HS-27A (cell line): ENCODE measurements around the gene LEAP2.

Source experiments
- DNase-seq: peaks from one replicate; pipeline ENCODE4 v3.0.0-alpha.2; 2012; ENCODE audit warnings: low read depth, missing footprints

Gene LEAP2, protein sequence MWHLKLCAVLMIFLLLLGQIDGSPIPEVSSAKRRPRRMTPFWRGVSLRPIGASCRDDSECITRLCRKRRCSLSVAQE

DNA sequence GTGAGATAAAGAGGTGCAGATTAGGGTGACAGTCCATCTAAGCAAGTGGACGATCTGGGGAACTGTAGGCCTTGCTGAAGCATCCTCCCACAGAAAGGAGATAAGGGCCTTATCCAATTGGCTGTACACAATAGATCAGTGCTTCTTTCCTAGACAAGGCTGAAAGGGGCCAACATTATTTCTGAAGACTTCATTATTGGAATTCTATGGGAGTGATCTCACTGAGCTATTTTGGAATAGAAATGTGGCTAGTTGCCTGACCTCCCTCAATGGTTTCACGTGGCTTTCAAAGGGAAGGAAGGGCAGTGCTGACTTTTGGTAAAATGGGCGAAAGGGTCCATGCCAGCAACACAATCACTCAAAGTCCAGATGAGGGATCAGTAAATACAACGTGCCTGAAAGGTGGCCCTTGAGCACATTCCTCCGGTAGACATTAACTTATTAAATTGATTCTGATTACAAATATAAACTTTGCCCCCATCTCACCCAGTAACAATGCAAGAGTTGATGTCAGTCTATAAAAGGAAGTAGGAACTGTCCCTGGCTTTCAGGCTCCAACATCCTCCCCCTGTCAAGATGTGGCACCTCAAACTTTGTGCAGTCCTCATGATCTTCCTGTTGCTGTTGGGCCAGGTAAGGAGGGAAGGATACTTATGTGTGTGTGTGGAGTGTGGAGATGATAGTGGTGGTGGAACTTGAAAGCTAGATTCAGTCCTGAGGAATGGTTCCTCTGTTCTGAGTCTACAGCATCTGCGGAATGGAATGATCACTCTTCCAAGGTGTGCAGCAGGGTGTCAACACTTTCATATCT is at the start of gene LEAP2:
TSS of gene LEAP2 (plus strand) at position 550 of the 811 bp plus-strand sequence. CDS start at position 577, 27 bp downstream.
- no peak for DNase-seq

DNA sequence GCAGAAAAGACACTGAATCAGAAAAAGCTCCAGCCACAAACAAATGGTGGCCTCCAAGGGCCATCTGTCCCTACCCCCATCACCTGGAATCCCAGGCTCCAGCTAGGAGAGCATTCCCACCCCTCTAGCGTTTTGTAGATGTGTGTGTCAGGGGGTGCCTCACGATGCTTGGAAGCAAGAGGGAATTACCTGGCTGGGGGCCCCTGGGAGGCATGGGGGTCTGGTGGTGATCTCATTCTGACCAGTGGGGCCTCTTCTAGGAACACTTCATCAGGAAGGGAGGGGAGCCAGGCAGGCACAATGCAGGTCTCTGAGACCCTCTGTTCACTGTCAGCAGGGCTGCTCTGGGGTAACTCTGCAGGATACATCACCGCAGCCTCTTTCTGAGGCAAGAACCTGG is 49.0 kb upstream of the LEAP2 start:
- no peak for DNase-seq

DNA sequence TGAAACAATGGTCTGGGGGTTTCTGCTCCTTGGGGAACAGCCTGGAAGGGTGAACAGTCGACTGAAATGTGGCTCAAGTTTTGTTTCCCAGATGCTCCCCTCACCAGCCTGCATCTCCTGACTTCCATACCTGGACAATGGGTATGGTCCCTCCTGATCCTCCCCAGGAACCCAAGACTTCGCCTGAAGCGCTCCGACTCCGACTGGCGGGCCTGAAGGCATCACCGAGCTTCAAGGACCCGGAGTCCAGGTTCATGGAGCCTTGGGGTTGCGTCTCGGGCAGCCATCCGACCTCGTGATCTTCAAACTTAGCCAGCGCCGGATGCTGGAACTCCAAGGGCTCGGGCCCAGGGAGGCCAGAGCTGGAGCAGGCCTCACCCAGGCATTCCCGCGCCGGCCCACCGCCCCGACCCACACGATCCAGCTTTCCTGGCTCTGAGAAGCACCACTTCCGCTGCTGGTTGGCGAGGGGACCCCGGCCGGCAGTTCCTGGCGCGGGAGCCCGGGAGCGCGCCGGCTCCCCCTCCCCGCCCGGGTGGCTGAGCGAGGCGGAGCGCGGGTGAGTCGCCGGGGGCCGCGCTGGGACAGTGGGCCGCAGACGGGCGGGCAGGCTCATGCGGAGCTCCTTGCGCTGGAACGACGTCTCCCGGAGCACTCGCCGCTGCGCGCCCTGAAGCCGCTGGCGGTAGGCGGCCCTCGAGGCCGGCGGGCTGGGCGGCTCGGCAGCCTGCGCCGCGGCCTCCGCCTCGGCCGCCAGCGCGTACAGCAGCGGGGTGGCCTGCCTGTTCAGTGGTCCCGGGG is 48.2 kb upstream of the LEAP2 start:
- DNase-seq = no peak

DNA sequence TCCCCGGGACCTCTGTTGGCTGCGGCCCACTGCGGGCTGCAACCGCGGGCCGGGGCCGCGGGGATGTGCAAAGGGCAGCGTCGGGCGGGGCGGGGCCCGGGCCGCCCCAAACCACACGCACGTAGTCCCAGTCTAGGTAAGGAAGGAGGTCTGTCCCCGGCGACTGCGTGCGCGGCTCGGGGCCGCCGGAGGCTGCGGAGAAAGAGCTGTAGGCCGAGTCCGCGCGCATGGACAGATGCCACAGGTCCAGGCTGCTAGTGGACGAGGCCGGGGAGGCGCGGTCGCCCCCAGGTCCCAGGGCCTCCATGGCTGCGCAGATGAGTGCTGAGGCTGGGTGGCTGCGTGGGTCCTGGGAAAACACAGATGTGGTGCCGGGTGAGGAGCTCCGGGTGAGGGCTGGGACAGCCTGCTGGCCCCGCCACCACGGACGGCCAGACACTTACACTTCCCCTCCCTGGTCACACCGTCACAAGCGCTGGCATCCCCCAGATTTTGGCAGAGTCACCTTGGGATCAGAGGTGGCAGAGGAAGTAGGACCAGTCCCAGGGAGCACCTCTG is 47.6 kb upstream of the LEAP2 start:
- DNase-seq = no peak

DNA sequence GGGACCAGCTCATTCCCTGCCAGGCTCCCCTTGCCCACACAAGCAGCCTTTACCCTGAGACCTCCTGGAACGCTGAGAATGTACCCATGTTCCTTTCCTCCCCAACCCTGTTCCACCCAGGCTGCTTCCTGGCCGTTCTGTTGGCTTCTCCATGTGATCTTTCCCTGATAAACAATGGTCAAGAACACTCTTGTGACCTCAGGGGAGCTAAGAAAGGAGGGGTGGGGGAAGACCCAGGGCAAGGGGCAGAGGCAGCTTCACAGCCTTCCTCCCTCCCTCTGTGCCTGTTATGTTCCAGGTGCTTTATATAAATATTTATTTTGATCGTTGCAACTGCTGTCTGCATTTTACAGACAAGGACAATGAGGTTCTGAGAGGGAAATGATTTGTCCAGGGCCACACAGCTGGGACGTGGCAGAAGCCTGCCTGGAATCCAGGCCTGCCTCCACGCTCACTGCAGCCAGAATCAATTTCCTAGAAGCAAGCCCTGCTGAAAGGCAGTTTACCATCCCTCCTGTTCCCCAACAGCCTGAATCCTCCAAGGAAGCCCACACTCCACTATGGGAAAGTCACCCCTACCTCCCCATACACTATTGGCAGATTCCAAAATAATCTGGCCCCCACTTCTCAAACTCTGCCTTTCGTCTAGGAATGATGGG is 46.9 kb upstream of the LEAP2 start:
- no peak for DNase-seq

DNA sequence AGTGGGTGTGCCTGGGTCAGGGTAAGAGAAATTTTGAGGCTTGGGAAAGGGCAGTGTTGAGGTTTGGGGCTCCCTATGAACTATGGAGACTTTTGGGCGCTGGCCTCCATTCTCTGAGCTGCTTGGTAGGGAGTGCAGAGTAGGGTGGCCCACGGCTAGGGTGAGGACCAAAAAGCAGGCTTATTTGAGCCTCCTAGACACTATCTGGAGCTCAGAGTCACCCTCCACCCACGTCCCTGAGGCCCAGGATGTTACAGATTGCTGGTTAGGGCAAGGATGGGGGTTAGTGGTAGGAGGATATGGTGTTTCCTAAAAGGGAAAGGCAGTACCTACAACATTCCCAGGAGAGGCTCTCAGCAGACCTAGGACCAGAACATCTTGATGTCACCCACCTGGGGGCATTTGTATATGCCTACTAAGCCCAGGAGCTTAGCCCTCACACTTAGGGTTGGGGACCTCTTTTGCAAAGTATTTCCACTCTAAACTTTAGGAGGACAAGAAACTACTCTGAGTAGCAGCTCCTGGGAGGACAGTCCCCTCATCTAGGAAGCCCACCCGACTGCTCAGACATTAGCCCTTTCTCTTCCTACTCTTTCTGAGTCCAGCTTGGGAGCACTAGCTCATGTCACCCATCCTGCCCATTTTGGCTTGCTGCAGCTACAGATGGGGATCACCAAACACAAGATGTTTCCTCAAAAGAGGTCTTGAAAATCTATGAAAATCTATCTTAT is 45.4 kb upstream of the LEAP2 start:
- DNase-seq = no peak

DNA sequence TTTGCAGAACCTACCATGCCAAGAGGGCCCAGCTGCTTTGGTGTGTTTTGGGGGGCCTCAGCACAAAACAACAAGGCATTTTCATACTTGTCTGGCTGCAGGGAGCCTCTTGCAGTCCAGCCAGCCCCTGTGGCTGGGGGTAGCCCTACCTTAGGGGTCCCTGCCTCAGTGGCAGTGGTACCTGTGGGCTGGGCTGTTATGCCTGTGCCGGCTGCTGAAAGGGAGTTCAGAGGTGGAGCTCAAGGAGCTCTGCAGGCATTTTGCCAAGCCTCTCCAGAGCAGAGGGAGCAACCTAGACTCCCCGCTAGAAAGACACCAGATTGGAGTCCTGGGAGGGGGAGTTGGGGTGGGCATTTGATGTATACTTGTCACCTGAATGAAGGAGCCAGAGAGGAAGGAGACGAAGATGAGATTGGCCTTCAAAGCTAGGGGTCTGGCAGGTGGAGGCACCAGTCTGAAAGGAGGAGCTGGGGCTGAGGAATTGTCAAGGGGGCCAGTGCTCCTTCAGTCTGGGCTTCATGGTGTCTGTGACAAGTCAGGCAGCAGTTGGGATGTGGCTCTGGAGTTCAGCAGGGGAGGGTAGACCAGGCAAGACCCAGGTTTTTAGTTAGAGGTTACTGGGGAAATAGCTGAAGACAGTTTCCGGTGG is 44.5 kb upstream of the LEAP2 start:
- DNase-seq = no peak

DNA sequence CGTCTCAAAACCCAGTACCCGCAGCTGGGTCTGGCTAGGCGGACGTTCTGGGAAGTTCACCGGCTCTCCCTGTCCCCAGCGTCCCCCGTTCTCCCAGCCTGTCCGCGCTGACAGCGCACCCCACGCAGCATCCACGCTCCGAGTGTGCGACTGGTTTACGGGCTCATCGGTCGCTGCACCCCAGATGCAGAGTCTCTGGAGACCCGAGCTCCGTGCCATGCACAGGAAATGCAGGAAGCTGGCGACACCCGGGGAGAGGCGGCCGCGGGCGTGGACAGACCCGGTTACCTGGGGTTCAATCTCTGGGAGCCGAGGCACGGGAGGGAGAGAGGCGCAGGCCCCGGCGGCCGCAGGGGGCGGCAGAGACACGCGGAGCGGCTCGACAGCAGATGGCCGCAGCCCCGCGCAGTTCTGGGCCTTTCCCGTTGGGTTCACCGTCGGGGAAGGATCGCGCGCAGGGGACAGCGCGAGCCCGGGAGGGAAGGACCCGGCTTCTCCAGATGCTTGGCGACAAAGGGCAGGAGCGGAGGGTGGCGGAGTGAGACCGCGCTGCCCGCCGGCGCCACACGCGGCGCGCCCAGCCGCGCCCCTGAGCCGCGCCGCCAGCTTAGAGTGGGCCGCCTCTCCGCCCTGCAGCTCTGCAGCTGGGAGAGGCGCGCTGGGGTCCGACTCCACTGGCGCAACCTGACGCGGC is 43.6 kb upstream of the LEAP2 start:
- DNase-seq = no peak

DNA sequence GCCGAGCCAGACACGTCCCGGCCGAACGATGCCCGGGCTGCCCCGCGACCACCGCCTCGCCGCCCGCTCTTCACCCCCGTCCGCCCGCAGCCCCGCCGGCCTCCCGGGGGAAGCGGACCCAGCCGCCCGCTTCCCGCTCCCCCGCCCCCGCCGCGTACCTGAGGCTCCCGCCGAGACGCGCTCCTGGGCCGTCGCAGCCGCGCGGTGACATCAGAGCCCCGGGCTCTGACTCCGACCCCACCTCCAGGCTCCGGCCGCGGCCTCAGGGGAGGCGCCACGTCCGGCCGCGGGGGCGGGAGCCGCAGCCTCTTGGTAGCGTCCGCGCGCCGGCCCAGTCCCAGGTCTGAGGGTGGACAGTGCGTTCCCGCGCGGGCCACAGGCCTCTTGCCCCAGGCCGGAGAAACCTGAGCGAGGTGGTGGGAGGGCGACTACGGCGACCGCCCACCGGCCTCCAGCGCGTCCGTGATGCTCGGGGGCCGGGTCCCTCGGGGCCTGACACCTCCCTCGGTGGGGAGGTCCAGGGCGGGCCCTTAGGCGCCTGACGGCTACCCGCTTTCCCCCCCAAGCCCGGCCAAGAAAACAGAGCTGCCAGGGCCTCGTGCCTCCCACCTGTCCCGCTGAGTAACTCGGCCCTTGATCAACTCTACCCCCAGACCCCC is 42.9 kb upstream of the LEAP2 start, which contains the start of gene SHROOM1:
TSS of gene SHROOM1 (minus strand) at position 212 of the 659 bp plus-strand sequence. CDS start 4,507 bp downstream, outside the sequence.
- DNase-seq = no peak

DNA sequence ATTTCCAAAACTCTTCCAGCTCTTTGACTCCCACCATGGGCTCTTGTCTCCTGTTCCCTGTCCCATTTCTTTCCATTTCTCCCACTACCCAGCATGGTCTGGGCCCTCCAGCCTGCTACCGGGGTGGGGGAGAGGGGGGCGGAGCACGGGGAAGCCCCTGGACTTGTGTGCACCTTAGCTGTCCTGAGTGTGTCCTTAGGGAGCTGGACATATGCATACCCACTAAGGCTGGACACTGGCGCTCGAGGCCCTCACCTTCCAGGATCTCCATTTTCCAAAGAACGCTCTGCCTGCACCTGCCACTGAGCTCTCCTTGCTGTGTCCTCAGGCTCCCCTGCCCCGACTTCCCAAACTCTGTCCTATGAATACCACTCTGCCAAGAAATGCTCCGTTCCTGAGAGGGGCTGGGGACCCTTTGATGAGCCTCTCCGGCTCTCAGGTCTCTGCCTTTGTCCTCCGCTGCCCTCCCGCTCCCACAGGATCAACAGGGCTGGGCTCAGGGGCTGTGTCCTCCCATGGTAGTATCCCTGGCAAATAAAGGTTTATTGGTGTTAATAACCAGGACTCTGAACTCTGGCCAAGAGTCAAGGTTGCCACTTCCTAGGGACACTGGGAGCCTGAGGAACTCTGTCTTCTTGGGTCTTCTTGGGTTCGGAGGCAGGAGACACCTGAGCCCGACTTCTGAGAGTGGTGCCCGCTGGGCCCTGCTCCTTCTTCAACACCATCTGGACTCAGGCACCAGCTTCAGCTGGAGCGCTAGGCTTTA is 42.2 kb upstream of the LEAP2 start:
- DNase-seq = no peak

DNA sequence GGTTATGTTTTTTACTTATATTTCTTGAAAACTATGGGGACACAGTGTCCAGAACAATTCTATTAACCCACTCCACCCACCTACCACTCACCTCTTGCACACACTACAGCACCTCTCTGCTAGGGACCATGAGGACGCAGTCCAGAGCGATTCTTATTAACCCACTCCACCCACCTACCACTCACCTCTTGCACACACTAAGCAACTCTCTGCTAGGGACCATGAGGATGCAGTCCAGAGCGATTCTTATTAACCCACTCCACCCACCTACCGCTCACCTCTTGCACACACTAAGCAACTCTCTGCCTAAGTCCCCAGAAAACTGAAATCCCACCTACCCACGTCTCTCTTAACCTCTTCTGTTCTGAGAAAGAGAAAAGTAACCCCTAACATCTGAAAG is 40.9 kb upstream of the LEAP2 start:
- no peak for DNase-seq

DNA sequence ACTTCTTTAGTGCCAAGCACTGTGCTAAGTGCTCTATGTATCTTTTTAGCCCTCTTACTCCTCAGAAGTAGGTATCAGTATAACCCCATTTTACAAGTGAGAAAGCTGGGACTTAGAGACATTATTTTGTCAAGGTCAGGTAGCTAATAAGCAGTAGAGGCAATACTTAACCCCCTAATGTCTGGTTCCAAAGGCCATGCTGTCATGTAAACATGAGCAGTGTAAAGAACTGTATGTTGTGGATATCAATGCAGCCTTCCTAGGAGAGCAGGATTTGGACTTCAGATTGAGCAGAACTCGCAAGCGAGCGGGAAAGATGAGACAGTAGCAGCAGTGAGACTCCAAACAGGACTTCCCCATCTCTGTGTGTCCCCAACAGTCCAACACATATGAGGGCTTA is 39.4 kb upstream of the LEAP2 start:
- no peak for DNase-seq

DNA sequence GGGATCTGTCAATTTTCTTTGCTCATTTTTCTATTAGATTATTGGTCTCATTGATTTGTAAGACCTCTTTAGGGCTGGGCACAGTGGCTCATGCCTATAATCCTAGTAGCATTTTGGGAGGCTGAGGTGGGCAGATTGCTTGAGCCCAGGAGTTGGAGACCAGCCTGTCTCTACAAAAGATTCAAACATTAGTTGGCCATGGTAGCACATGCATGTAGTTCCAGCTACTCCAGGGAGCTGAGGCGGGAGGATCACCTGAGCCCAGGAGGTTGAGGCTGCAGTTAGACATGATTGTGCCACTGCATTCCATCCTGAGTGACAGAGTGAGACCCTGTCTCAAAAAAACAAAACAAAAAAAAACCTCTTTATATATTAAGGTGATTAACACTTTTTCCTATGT is 36.6 kb upstream of the LEAP2 start:
- DNase-seq = no peak

DNA sequence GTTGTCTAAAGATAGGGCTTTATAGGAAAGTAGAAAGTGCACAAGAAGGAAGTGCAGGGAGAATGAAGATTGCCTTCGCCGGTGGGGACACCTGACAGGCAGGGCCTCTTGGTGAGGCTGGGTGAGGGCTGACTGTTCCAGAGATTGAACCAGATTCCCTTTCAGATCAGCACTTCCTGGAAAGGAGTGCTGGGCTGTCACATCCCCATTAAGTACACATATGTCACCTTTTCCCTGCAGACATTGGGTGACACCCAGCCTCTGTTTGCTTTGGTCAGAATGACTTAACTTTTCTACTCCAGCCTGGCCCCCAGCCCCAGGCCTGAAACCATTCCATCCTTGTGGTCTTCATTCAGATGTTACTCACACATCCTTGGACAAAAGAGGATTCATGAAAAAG is 35.6 kb upstream of the LEAP2 start:
- no peak for DNase-seq

DNA sequence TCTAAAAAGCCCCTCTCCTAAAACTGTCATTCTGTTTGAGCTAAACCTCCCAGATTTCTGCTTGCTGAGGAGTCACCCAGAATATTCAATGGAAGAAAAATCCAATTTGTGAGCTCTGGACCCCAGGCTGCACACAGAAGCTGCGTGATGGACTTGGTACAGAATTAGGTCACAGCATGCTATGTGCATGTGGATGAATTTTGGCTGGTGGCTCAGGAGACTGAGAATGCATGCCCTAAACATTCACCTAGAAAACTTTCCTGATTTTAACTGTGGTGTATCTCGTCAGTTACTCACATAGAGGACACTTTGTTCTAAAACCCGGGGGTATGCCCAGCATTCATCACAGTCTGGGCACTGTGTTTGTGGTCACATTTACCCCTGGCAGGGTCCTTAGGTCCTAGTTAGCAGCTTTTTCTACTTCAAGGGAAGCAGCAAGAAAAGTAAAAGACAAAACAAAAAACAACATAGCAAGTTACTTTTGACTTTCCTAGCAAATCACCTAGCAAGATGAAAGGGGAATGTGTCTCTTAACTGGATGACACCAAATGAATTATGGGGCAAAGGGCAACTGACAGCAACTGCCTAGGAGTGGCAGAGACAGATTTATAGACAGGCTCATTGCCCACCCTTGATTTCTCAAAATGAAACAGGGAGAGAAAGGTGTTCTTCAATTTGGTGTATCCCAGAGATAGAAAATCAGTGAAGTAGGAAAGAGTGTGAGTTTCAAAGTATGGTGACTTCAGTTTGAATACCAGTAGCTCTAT is 34.8 kb upstream of the LEAP2 start:
- no peak for DNase-seq

DNA sequence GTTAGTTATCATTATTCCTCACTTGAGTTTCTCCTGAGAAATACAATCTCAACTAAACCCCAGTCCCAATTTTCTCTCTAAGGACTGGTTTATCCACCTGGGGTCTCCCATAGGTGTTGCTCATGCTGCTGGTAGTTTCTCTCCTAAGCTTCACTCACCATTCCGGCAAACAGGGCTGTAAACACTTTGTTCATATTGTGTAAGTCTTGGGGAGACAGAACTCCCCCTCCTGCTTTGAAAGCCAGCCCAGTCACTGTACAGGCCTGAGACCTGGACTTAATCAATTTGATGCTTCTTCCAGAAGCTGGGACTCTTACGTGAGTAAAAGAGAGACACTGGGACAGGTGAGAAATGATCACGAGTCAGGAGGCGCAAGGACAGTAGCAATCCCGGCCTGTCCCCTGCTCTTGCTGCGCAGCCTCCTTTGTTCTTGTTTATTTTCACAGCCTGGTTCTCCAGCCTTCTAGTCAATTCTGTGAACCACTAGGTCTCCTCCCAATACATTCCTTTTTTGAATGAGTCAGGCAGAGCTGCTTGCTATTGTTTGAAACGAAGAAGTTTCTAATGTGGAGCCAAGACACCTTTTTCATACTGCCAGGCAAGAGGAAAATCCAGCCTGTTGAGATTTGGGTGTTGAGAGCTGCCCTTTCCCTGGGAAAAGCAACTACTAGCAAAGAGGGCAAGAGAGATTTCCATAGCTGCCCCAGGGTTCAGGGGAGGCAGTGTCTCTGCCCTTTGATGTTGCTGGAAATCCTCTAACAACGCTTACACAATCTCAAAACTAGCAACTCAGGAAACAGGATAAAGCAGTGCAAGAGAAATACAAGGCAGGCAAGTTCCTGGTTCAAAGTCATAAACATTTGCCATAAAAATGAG is 33.8 kb upstream of the LEAP2 start:
- no peak for DNase-seq

DNA sequence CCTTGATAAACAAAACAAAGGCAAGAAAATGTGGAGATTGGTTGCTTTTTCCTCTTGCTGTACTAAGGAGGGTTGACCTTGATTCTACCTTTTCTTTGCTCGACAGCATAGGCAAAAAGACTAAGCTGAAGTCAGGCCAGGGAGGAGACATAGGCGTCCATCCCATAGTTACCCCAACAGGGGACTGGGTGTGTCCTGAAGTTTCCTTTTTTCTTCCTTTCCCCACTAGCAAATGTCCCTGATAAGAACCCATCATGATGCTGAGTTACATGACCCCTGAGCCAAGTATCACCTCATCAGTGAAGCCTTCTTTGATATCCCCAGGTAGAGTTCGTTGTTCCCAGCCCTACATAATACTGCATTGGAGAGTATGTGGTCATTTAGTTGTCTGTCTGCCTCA is 33.2 kb upstream of the LEAP2 start:
- DNase-seq = no peak
